ENCODE measurements around the gene C1orf21.

Gene C1orf21

GRCh38 chr1:184614667-184615066 lies 227.8 kb downstream of the C1orf21 start:
- Histone ChIP-seq H3K27ac (no peak overlapping the region), H3K9me3 (ENCODE audit: low read depth, low read length) (no peaks in the 10 kb centered on the region), H3K36me3 (ENCODE audit: insufficient read depth, low read length) (no peaks in the 10 kb centered on the region), H3K9ac (ENCODE audit: insufficient read length) (no peak overlapping the region), H3K4me3 (no peak overlapping the region)
- TF ChIP-seq EZH2 (IDR thresholded peaks at IDR 0.05) (no peak), FOXP2 (optimal IDR thresholded peaks at IDR 0.05; ENCODE audit: control extremely low read depth, extremely low read length, insufficient read depth) (no peak)
- DNase-seq (ENCODE audit: low read depth, low spot score), result no peak

DNA sequence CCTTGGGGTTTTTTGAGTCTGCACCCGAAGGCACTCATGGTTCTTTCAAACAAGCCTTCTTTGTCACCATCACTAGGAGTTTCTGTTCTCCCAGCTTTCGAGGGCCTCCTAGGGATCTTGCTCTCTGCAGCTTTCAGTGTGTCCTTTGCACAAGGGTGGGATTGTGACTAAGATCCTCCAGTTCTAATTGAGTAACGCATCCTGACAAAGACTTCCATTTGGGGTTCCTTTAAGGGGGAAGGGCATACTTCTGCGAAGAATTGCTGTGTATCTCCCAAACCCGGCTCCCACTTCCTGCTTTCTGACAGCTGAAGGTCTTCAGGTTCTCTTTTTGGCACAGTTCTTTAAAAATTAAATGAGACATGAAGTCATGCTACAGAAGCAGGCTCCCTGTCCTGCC lies 228.5 kb downstream of the C1orf21 start:
- H3K9ac ChIP-seq (ENCODE audit: insufficient read length), result no peak overlapping the region
- no peak overlapping the region for H3K27ac ChIP-seq
- TF ChIP-seq FOXP2 (optimal IDR thresholded peaks at IDR 0.05; ENCODE audit: control extremely low read depth, extremely low read length, insufficient read depth) (no peak), EZH2 (IDR thresholded peaks at IDR 0.05) (no peak), POLR2AphosphoS5 (IDR thresholded peaks at IDR 0.05; ENCODE audit: borderline replicate concordance, low read depth, low read length) (no peak)
- no peak overlapping the region for H3K4me3 ChIP-seq
- DNase-seq (ENCODE audit: low read depth, low spot score), result no peak
- H3K9me3 ChIP-seq (ENCODE audit: low read depth, low read length), result no peaks in the 10 kb centered on the region
- no peaks in the 10 kb centered on the region for H3K36me3 ChIP-seq (ENCODE audit: insufficient read depth, low read length)

GRCh38 chr1:184616504-184616903 lies 229.7 kb downstream of the C1orf21 start:
- Histone ChIP-seq H3K4me3 (no peak overlapping the region), H3K9ac (ENCODE audit: insufficient read length) (no peak overlapping the region), H3K27ac (no peak overlapping the region), H3K9me3 (ENCODE audit: low read depth, low read length) (no peaks in the 10 kb centered on the region), H3K36me3 (ENCODE audit: insufficient read depth, low read length) (no peaks in the 10 kb centered on the region)
- TF ChIP-seq POLR2AphosphoS5 (IDR thresholded peaks at IDR 0.05; ENCODE audit: borderline replicate concordance, low read depth, low read length) (no peak), FOXP2 (optimal IDR thresholded peaks at IDR 0.05; ENCODE audit: control extremely low read depth, extremely low read length, insufficient read depth) (no peak), EZH2 (IDR thresholded peaks at IDR 0.05) (no peak)
- DNase-seq (ENCODE audit: low read depth, low spot score), result no peak

DNA sequence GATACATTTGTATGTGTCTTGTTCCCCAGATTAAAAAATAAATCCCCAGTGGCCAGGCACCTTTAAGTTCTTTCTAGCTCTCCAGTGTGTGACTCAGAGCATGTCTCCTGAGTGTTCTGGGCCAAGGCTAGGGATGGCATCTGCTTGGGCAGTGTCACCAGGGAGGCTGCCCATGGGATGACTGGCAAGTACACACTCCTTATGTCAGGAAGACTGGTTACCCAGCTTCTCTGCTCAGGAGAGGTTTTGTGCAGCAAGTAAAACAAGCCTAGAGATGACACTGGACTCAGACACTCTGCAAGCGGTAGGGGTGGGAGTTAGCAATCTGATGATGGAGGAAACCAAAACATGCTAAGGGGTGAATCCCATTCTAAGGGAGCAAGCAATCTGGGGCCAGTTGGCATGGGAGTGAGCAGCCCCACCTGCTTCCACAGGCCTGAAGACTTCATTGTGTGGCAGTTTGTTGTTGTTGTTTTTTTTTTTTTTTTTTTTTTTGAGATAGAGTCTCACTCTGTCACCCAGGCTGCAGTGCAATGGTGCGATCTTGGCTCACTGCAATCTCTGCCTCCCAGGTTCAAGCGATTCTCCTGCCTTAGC lies 230.7 kb downstream of the C1orf21 start:
- H3K4me3 ChIP-seq, result no peak overlapping the region
- no peak overlapping the region for H3K27ac ChIP-seq
- no peak for DNase-seq (ENCODE audit: low read depth, low spot score)
- no peak overlapping the region for H3K9ac ChIP-seq (ENCODE audit: insufficient read length)
- no peaks in the 10 kb centered on the region for H3K9me3 ChIP-seq (ENCODE audit: low read depth, low read length)
- TF ChIP-seq FOXP2 (optimal IDR thresholded peaks at IDR 0.05; ENCODE audit: control extremely low read depth, extremely low read length, insufficient read depth) (no peak), POLR2AphosphoS5 (IDR thresholded peaks at IDR 0.05; ENCODE audit: borderline replicate concordance, low read depth, low read length) (no peak), EZH2 (IDR thresholded peaks at IDR 0.05) (no peak)
- H3K36me3 ChIP-seq (ENCODE audit: insufficient read depth, low read length), result no peaks in the 10 kb centered on the region

GRCh38 chr1:184618851-184619250 lies 232.0 kb downstream of the C1orf21 start:
- Histone ChIP-seq H3K27ac (no peak overlapping the region), H3K9me3 (ENCODE audit: low read depth, low read length) (no peaks in the 10 kb centered on the region), H3K4me3 (no peak overlapping the region), H3K9ac (ENCODE audit: insufficient read length) (no peak overlapping the region), H3K36me3 (ENCODE audit: insufficient read depth, low read length) (no peaks in the 10 kb centered on the region)
- no peak for TF ChIP-seq EZH2 (IDR thresholded peaks at IDR 0.05)
- TF ChIP-seq POLR2AphosphoS5 (IDR thresholded peaks at IDR 0.05; ENCODE audit: borderline replicate concordance, low read depth, low read length), result no peak
- DNase-seq (ENCODE audit: low read depth, low spot score), result no peak

- Histone ChIP-seq H3K9me3 (ENCODE audit: low read depth, low read length) (no peaks in the 10 kb centered on the region), H3K36me3 (ENCODE audit: insufficient read depth, low read length) (no peaks in the 10 kb centered on the region), H3K4me3 (no peak overlapping the region), H3K9ac (ENCODE audit: insufficient read length) (no peak overlapping the region), H3K27ac (no peak overlapping the region)
- TF ChIP-seq FOXP2 (optimal IDR thresholded peaks at IDR 0.05; ENCODE audit: control extremely low read depth, extremely low read length, insufficient read depth) (no peak), POLR2AphosphoS5 (IDR thresholded peaks at IDR 0.05; ENCODE audit: borderline replicate concordance, low read depth, low read length) (no peak), EZH2 (IDR thresholded peaks at IDR 0.05) (no peak)
- no peak for DNase-seq (ENCODE audit: low read depth, low spot score)
Measured at GRCh38 chr1:184620469-184620868, 233.6 kb downstream of the C1orf21 start.

GRCh38 chr1:184621260-184621659 lies 234.4 kb downstream of the C1orf21 start:
- no peaks in the 10 kb centered on the region for H3K9me3 ChIP-seq (ENCODE audit: low read depth, low read length)
- no peak overlapping the region for H3K9ac ChIP-seq (ENCODE audit: insufficient read length)
- TF ChIP-seq EZH2 (IDR thresholded peaks at IDR 0.05) (no peak), POLR2AphosphoS5 (IDR thresholded peaks at IDR 0.05; ENCODE audit: borderline replicate concordance, low read depth, low read length) (no peak), FOXP2 (optimal IDR thresholded peaks at IDR 0.05; ENCODE audit: control extremely low read depth, extremely low read length, insufficient read depth) (no peak)
- no peak for DNase-seq (ENCODE audit: low read depth, low spot score)
- no peak overlapping the region for H3K4me3 ChIP-seq
- H3K36me3 ChIP-seq (ENCODE audit: insufficient read depth, low read length), result no peaks in the 10 kb centered on the region
- no peak overlapping the region for H3K27ac ChIP-seq

- no peak overlapping the region for H3K9ac ChIP-seq (ENCODE audit: insufficient read length)
- no peaks in the 10 kb centered on the region for H3K9me3 ChIP-seq (ENCODE audit: low read depth, low read length)
- no peak overlapping the region for H3K27ac ChIP-seq
Measured at GRCh38 chr1:184622136-184622823, 235.5 kb downstream of the C1orf21 start.

GRCh38 chr1:184623404-184623803 lies 236.6 kb downstream of the C1orf21 start:
- no peak for TF ChIP-seq POLR2AphosphoS5 (IDR thresholded peaks at IDR 0.05; ENCODE audit: borderline replicate concordance, low read depth, low read length)
- H3K27ac ChIP-seq, result peak overlapping the region; percentile 15; the same call in 1 of the 2 replicates
- DNase-seq (ENCODE audit: low read depth, low spot score), result no peak
- no peak overlapping the region for H3K9ac ChIP-seq (ENCODE audit: insufficient read length)
- H3K9me3 ChIP-seq (ENCODE audit: low read depth, low read length), result no peaks in the 10 kb centered on the region
- H3K36me3 ChIP-seq (ENCODE audit: insufficient read depth, low read length), result no peaks in the 10 kb centered on the region
- no peak overlapping the region for H3K4me3 ChIP-seq

More at GRCh38 chr1:184622136-184622823, 235.5 kb downstream of the C1orf21 start:
- Histone ChIP-seq H3K36me3 (ENCODE audit: insufficient read depth, low read length) (no peaks in the 10 kb centered on the region), H3K4me3 (no peak overlapping the region)
- DNase-seq (ENCODE audit: low read depth, low spot score), result no peak
- TF ChIP-seq EZH2 (IDR thresholded peaks at IDR 0.05) (no peak), FOXP2 (optimal IDR thresholded peaks at IDR 0.05; ENCODE audit: control extremely low read depth, extremely low read length, insufficient read depth) (no peak), POLR2AphosphoS5 (IDR thresholded peaks at IDR 0.05; ENCODE audit: borderline replicate concordance, low read depth, low read length) (no peak)
